Suprapubic skin (tissue), 3 donors: Measurements from ENCODE around the gene GNAS-AS1.

Source experiments
- EP300 ChIP-seq: sonication (generic); formaldehyde crosslinking; IDR thresholded peaks from one replicate; pipeline ENCODE4 v1.6.1; 2017; ENCODE audit warnings: antibody characterized with exemption
- TF ChIP-seq, protein P1 (sequence below), 2 donors: fragments of 200-600 bp in 1 of 2; fragments of 450-650 bp in 1 of 2; sonication (generic) in 1 of 2; IDR thresholded peaks; one replicate each; pipeline ENCODE4 v1.5.1; 2016 to 2019; ENCODE audit warnings: antibody characterized with exemption in 2 of 2, mild to moderate bottlenecking in 1 of 2, moderate library complexity in 1 of 2

DNA sequence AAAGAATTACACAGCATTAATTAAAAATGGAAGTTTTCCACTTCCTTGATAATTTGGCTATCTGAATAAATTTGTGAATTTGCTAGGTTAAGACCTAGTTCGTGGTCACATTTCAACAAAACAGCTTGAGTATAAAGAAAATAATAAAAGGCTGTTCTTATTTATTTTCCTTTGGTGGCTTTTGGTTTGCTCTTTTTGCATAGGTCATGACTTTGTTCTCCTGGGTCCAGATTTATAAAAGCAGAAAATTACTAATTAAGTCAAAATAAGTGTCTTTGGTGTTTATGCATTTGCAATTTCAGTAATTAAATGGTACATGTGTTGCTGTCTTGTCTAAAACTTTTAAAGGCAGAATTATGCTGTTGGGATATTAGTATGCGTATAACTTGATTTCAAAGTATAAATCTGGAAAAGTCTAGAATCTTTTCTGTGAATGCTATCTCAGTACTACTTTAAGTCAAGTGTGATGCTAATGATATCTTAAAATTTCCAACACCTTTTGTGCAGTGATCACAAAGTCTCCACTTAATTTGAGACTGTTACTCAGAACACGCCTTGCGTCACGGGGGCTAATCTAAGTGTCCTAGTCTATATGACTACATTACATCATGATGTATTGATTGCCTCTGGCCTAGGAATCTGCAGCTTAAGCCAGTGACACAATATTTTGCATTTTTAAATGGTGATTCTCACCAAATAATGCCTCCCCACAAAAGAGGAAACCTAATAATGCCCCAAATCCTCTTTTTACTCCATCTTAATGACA, 42.8 kb upstream of the GNAS-AS1 start:
- TF ChIP-seq, protein P1, sequence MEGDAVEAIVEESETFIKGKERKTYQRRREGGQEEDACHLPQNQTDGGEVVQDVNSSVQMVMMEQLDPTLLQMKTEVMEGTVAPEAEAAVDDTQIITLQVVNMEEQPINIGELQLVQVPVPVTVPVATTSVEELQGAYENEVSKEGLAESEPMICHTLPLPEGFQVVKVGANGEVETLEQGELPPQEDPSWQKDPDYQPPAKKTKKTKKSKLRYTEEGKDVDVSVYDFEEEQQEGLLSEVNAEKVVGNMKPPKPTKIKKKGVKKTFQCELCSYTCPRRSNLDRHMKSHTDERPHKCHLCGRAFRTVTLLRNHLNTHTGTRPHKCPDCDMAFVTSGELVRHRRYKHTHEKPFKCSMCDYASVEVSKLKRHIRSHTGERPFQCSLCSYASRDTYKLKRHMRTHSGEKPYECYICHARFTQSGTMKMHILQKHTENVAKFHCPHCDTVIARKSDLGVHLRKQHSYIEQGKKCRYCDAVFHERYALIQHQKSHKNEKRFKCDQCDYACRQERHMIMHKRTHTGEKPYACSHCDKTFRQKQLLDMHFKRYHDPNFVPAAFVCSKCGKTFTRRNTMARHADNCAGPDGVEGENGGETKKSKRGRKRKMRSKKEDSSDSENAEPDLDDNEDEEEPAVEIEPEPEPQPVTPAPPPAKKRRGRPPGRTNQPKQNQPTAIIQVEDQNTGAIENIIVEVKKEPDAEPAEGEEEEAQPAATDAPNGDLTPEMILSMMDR (IDR thresholded peaks at IDR 0.05): no peak
- no peak for TF ChIP-seq EP300
